ENCODE measurements around the gene CDR2L. TPM values are rescaled to one million over a fixed set of nuclear protein-coding genes. Genes with fewer than 3 reads are reported as not detected.

CDR2L gene
- total RNA-seq, 1 experiment from 2014 or later, result 3.4 TPM

DNA sequence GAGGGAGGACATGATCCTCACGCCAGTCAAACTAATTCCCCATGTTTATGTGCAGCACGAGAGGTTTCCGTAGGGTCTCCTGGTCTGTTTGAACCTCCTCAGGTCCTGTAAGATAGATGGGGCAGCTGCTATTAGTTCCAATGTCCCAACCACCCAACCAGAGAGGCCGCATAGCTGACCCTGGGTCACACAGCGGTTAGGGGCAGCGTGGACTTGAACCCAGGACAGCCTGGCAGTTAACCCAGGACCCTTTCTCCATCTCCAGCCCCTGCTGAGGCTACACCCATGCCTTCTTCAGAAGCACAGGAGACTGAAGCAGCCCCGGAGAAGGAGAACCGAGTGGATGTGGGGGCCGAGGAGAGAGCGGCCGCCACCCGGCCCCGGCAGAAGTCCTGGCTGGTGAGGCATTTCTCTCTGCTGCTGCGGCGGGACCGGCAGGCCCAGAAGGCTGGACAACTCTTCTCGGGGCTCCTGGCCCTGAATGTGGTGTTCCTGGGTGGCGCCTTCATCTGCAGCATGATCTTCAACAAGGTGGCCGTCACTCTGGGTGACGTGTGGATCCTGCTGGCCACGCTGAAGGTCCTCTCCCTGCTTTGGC lies 46.2 kb upstream of the CDR2L start:
- no peak overlapping the region for H3K4me3 Mint-ChIP-seq (ENCODE audit: unreplicated experiment)
- H3K27me3 Mint-ChIP-seq (ENCODE audit: insufficient read depth, unreplicated experiment), result peaks cover 21% of the 10 kb centered on the region
- intact Hi-C loops (cut with micrococcal nuclease), result no loop called here
- no peak for DNase-seq (ENCODE audit: unreplicated experiment)
- peaks cover 20% of the 10 kb centered on the region for H3K4me1 Mint-ChIP-seq (ENCODE audit: insufficient read depth, unreplicated experiment)
- H3K27ac Mint-ChIP-seq (ENCODE audit: low read depth, unreplicated experiment), result no peak overlapping the region
- ChIA-PET CTCF (interaction anchor here (1.2 kb wide), 1 partner anchor 16 kb away, joined by 5 read pairs; no protein-coding TSS in a partner anchor), POLR2A (interaction anchor here (0.7 kb wide), 1 partner anchor 214 kb away, joined by 4 read pairs; no protein-coding TSS in a partner anchor)
- H3K36me3 Mint-ChIP-seq (ENCODE audit: insufficient read depth, unreplicated experiment), result peaks cover 6% of the 10 kb centered on the region
- TF ChIP-seq, protein P1, sequence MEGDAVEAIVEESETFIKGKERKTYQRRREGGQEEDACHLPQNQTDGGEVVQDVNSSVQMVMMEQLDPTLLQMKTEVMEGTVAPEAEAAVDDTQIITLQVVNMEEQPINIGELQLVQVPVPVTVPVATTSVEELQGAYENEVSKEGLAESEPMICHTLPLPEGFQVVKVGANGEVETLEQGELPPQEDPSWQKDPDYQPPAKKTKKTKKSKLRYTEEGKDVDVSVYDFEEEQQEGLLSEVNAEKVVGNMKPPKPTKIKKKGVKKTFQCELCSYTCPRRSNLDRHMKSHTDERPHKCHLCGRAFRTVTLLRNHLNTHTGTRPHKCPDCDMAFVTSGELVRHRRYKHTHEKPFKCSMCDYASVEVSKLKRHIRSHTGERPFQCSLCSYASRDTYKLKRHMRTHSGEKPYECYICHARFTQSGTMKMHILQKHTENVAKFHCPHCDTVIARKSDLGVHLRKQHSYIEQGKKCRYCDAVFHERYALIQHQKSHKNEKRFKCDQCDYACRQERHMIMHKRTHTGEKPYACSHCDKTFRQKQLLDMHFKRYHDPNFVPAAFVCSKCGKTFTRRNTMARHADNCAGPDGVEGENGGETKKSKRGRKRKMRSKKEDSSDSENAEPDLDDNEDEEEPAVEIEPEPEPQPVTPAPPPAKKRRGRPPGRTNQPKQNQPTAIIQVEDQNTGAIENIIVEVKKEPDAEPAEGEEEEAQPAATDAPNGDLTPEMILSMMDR (IDR thresholded peaks at IDR 0.05; ENCODE audit: unreplicated experiment), result no peak
- H3K9me3 Mint-ChIP-seq (ENCODE audit: unreplicated experiment), result no peaks in the 10 kb centered on the region
- BruUV-seq (replicated peaks), result no TSS peak

DNA sequence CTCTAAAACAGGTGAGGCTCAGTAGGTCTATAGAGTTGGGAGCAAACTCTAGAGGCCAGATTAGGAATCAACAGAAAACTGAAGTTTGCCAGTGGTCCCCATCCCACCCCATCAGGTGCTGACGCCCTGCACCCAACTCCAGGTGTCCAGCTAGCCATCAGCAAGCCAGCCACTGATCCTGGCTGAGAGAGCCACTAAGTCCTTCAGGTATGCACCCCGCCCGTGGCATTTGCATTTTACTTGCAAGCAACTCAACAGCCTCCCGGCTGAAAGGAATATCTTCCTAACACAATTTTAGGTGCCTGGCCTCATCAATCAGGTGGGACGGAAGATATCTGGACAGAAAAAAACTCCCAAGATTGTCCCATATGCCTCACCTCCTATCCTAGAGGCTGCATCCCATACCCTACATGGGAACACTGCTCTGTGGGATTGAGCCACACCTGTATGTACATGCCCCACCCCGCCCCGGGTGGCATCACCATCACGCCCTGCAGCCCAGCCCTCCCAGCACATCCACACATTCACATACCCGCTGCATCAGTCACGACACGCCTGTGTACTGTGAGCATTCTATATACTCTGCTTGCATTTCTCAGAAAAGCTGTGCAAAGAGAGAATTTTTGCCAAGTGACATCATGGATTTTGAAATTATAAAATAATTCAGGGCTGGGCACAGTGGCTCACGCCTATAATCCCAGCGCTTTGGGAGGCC lies 43.5 kb upstream of the CDR2L start:
- no TSS peak for BruUV-seq (replicated peaks)
- H3K4me1 Mint-ChIP-seq (ENCODE audit: insufficient read depth, unreplicated experiment), result peaks cover 20% of the 10 kb centered on the region
- peak overlapping the region; percentile 90 for H3K27ac Mint-ChIP-seq (ENCODE audit: low read depth, unreplicated experiment)
- peak; percentile 72 for DNase-seq (ENCODE audit: unreplicated experiment)
- intact Hi-C loops (cut with micrococcal nuclease), result loop anchor here (2.0 kb wide), 1 partner anchor 71 kb away; the partner anchor contains the start of gene FDXR
- ChIA-PET POLR2A (interaction anchor here (0.6 to 2.0 kb wide), 7 partner anchors 13 to 218 kb away, joined by 3 to 6 read pairs (median 4); partner anchors contain the start of gene ARMC7), CTCF (interaction anchor here (0.7 to 0.8 kb wide), 2 partner anchors 18 to 327 kb away, joined by 3 to 4 read pairs; no protein-coding TSS in a partner anchor)
- H3K9me3 Mint-ChIP-seq (ENCODE audit: unreplicated experiment), result no peaks in the 10 kb centered on the region
- TF ChIP-seq, protein P1 (IDR thresholded peaks at IDR 0.05; ENCODE audit: unreplicated experiment), result no peak
- no peak overlapping the region for H3K4me3 Mint-ChIP-seq (ENCODE audit: unreplicated experiment)
- no peaks in the 10 kb centered on the region for H3K27me3 Mint-ChIP-seq (ENCODE audit: insufficient read depth, unreplicated experiment)
- H3K36me3 Mint-ChIP-seq (ENCODE audit: insufficient read depth, unreplicated experiment), result no peaks in the 10 kb centered on the region

DNA sequence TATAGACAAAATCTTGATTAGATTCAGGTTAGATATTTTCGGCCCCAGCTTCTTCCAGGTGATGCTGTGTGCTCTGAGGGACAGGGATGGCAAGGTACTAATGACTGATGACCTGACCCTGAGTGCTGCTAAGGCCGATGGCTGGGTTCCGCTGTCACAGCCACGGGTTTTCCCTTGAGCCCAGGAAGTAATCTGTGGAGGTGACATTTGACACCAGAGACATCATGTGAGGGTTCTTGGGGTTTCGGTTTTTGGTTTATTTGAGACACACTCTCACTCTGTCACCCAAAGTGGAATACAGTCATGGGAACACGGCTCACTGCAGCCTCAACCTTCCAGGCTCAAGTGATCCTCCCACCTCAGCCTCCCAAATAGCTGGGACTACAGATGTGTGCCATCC lies 41.9 kb upstream of the CDR2L start:
- DNase-seq (ENCODE audit: unreplicated experiment), result no peak
- CTCF ChIA-PET, result interaction anchor here (1.2 to 1.3 kb wide), 2 partner anchors 12 to 16 kb away, joined by 6 read pairs; no protein-coding TSS in a partner anchor
- no TSS peak for BruUV-seq (replicated peaks)
- TF ChIP-seq, protein P1 (IDR thresholded peaks at IDR 0.05; ENCODE audit: unreplicated experiment), result no peak
- Mint-ChIP-seq H3K27me3 (ENCODE audit: insufficient read depth, unreplicated experiment) (no peaks in the 10 kb centered on the region), H3K4me1 (ENCODE audit: insufficient read depth, unreplicated experiment) (peaks cover 20% of the 10 kb centered on the region), H3K4me3 (ENCODE audit: unreplicated experiment) (no peak overlapping the region), H3K9me3 (ENCODE audit: unreplicated experiment) (no peaks in the 10 kb centered on the region), H3K27ac (ENCODE audit: low read depth, unreplicated experiment) (peak overlapping the region; percentile 83), H3K36me3 (ENCODE audit: insufficient read depth, unreplicated experiment) (no peaks in the 10 kb centered on the region)
- POLR2A ChIA-PET, result interaction anchor here (0.7 to 2.0 kb wide), 2 partner anchors 11 to 16 kb away, joined by 3 to 6 read pairs; no protein-coding TSS in a partner anchor
- intact Hi-C loops (cut with micrococcal nuclease), result loop anchor here (2.0 kb wide), 1 partner anchor 73 kb away; the partner anchor contains the start of gene FDXR

DNA sequence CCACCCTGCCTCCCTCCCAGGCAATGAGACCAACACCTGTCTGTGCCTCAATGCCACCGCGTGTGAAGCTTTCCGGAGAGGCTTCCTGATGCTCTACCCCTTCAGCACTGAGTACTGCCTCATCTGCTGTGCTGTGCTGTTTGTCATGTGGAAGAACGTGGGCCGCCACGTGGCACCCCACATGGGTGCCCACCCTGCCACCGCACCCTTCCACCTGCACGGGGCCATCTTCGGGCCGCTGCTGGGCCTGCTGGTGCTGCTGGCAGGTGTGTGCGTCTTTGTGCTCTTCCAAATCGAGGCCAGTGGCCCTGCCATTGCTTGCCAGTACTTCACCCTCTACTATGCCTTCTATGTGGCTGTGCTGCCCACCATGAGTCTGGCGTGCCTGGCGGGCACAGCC lies 40.8 kb upstream of the CDR2L start:
- H3K27ac Mint-ChIP-seq (ENCODE audit: low read depth, unreplicated experiment), result no peak overlapping the region
- H3K36me3 Mint-ChIP-seq (ENCODE audit: insufficient read depth, unreplicated experiment), result no peaks in the 10 kb centered on the region
- BruUV-seq (replicated peaks), result no TSS peak
- CTCF ChIA-PET, result interaction anchor here (1.2 to 3.6 kb wide), 3 partner anchors 11 to 15 kb away, joined by 6 to 16 read pairs (median 6); no protein-coding TSS in a partner anchor
- intact Hi-C loops (cut with micrococcal nuclease), result no loop called here
- H3K9me3 Mint-ChIP-seq (ENCODE audit: unreplicated experiment), result no peaks in the 10 kb centered on the region
- TF ChIP-seq, protein P1 (IDR thresholded peaks at IDR 0.05; ENCODE audit: unreplicated experiment), result no peak
- no peaks in the 10 kb centered on the region for H3K27me3 Mint-ChIP-seq (ENCODE audit: insufficient read depth, unreplicated experiment)
- POLR2A ChIA-PET, result interaction anchor here (0.8 kb wide), 1 partner anchor 160 kb away, joined by 4 read pairs; no protein-coding TSS in a partner anchor
- no peak overlapping the region for H3K4me3 Mint-ChIP-seq (ENCODE audit: unreplicated experiment)
- no peak for DNase-seq (ENCODE audit: unreplicated experiment)
- peaks cover 20% of the 10 kb centered on the region for H3K4me1 Mint-ChIP-seq (ENCODE audit: insufficient read depth, unreplicated experiment)
